GM23338 (cell line): ENCODE data around the gene PLRG1. TPM values are rescaled to one million over a fixed set of nuclear protein-coding genes. Genes with fewer than 3 reads are reported as not detected.

Experiments
- ATAC-seq: fragments of 200-7000 bp; cut with Tn5 transposase; 3 replicates; pipeline ENCODE4 v1.9.1; 2020
- DNase-seq: peaks from one replicate; pipeline ENCODE4 v3.0.0-alpha.2; 2015; ENCODE audit warnings: low spot score
- H2AFZ ChIP-seq: fragments of 200-600 bp; sonication (generic); 2 replicates; pipeline ENCODE4 v1.8.0; 2016; ENCODE audit warnings: antibody characterized with exemption, mild to moderate bottlenecking, moderate library complexity
- H3F3A ChIP-seq: fragments of 200-600 bp; sonication (generic); replicated peaks from 2 replicates; pipeline ENCODE4 v1.8.0; 2017; ENCODE audit warnings: antibody characterized with exemption, mixed run types, low read depth
- H3K27ac ChIP-seq: fragments of 200-600 bp; sonication (generic); 2 replicates; pipeline ENCODE4 v1.6.1; 2016; ENCODE audit warnings: low read depth
- H3K27me3 ChIP-seq: fragments of 200-600 bp; sonication (generic); 2 replicates; pipeline ENCODE4 v1.8.0; 2016; ENCODE audit warnings: mild to moderate bottlenecking, mixed run types, moderate library complexity; ENCODE audit not compliant: insufficient read depth
- H3K36me3 ChIP-seq: fragments of 200-600 bp; sonication (generic); 2 replicates; pipeline ENCODE4 v1.8.0; 2016; ENCODE audit warnings: mild to moderate bottlenecking; ENCODE audit not compliant: insufficient read depth
- H3K4me1 ChIP-seq: fragments of 200-600 bp; sonication (generic); 2 replicates; pipeline ENCODE4 v1.8.0; 2016; ENCODE audit warnings: mild to moderate bottlenecking, moderate library complexity; ENCODE audit not compliant: insufficient read depth
- H3K4me2 ChIP-seq: fragments of 200-600 bp; sonication (generic); 2 replicates; pipeline ENCODE4 v1.7.1; 2017; ENCODE audit warnings: mixed run types
- H3K4me3 ChIP-seq: fragments of 200-600 bp; sonication (generic); 2 replicates; pipeline ENCODE4 v1.6.1; 2016; ENCODE audit warnings: mixed run types
- H3K79me2 ChIP-seq: fragments of 200-600 bp; sonication (generic); replicated peaks from 2 replicates; pipeline ENCODE4 v1.8.0; 2017; ENCODE audit warnings: mild to moderate bottlenecking; ENCODE audit not compliant: insufficient read depth
- H3K9me2 ChIP-seq: fragments of 200-600 bp; sonication (generic); 2 replicates; pipeline ENCODE4 v1.8.0; 2017; ENCODE audit not compliant: insufficient read depth
- H4K20me1 ChIP-seq: fragments of 200-600 bp; sonication (generic); replicated peaks from 2 replicates; pipeline ENCODE4 v1.8.0; 2017; ENCODE audit warnings: mild to moderate bottlenecking; ENCODE audit not compliant: insufficient read depth
- H3K27ac Mint-ChIP-seq: 2 replicates; pipeline ENCODE4 v1.8.0; 2020; ENCODE audit warnings: inconsistent platforms, mild to moderate bottlenecking, moderate library complexity, mixed read lengths
- H3K27me3 Mint-ChIP-seq: 3 replicates; pipeline ENCODE4 v1.8.0; 2022; ENCODE audit warnings: low read depth, mild to moderate bottlenecking, moderate library complexity, mixed read lengths, inconsistent platforms; ENCODE audit not compliant: insufficient read depth, poor library complexity
- H3K36me3 Mint-ChIP-seq: 3 replicates; pipeline ENCODE4 v1.8.0; 2021; ENCODE audit warnings: low read depth, mild to moderate bottlenecking, inconsistent platforms, moderate library complexity, mixed read lengths
- H3K4me1 Mint-ChIP-seq: 3 replicates; pipeline ENCODE4 v1.8.0; 2020; ENCODE audit warnings: mild to moderate bottlenecking, inconsistent platforms, mixed read lengths
- H3K4me3 Mint-ChIP-seq: 3 replicates; pipeline ENCODE4 v1.8.0; 2021; ENCODE audit warnings: moderate library complexity, mild to moderate bottlenecking, inconsistent platforms, mixed read lengths
- H3K9me3 Mint-ChIP-seq: 3 replicates; pipeline ENCODE4 v1.8.0; 2020; ENCODE audit warnings: moderate library complexity, mild to moderate bottlenecking, inconsistent platforms, mixed read lengths
- CREB1 ChIP-seq: fragments of 250-450 bp; sonication (Bioruptor Pico); IDR thresholded peaks from 2 replicates; pipeline ENCODE4 v1.5.0; 2020; ENCODE audit warnings: low read depth, mild to moderate bottlenecking, moderate library complexity
- CTCF ChIP-seq, 2 experiments: fragments of 200-600 bp in 1 of 2; sonication (generic) in 1 of 2; conservative IDR thresholded peaks; 2 replicates each; pipeline versions ENCODE4 v1.5.1 to v1.6.1; 2016 to 2017; ENCODE audit warnings: antibody characterized with exemption in 2 of 2, low read depth in 2 of 2, mild to moderate bottlenecking in 2 of 2, moderate library complexity in 1 of 2
- EZH2 ChIP-seq: fragments of 200-600 bp; sonication (generic); IDR thresholded peaks from one replicate; pipeline ENCODE4 v1.8.0; 2017; ENCODE audit warnings: antibody characterized with exemption, mild to moderate bottlenecking, low read depth; ENCODE audit not compliant: unreplicated experiment
- EZH2phosphoT487 ChIP-seq: fragments of 200-600 bp; sonication (generic); IDR thresholded peaks from one replicate; pipeline ENCODE4 v1.8.1; 2018; ENCODE audit warnings: antibody characterized with exemption; ENCODE audit not compliant: unreplicated experiment
- NANOG ChIP-seq: IDR thresholded peaks from 2 replicates; pipeline ENCODE4 v1.6.1; 2016; ENCODE audit warnings: antibody characterized with exemption, borderline replicate concordance
- POLR2AphosphoS5 ChIP-seq: IDR thresholded peaks from 2 replicates; pipeline ENCODE4 v1.6.1; 2016; ENCODE audit warnings: antibody characterized with exemption, low read depth
- ZNF114 ChIP-seq: fragments of 250-450 bp; sonication (Bioruptor Pico); IDR thresholded peaks from 2 replicates; pipeline ENCODE4 v1.5.0; 2020; ENCODE audit warnings: mild to moderate bottlenecking, moderate library complexity
- ZNF331 ChIP-seq: fragments of 250-450 bp; sonication (Bioruptor Pico); IDR thresholded peaks from 2 replicates; pipeline ENCODE4 v1.5.0; 2020; ENCODE audit warnings: low read depth, mild to moderate bottlenecking, moderate library complexity
- ZNF462 ChIP-seq: fragments of 250-450 bp; sonication (Bioruptor Pico); IDR thresholded peaks from 2 replicates; pipeline ENCODE4 v1.5.0; 2020; ENCODE audit warnings: mild to moderate bottlenecking, moderate library complexity
- polyA plus RNA-seq: library from polyadenylated mRNA; unstranded; fragments of >200 nt; fragmentation: Nextera tagmentation; extraction: Ambion mirVana; gene quantifications from 2 replicates; pipeline ENCODE4 v1.2.1, GENCODE V29; 2016
- total RNA-seq: library from RNA; depleted of rRNA; stranded (reverse); fragments of >200 nt; shearing (Covaris generic); gene quantifications from 2 replicates; pipeline ENCODE4 v1.2.3, GENCODE V29; 2014
- TF ChIP-seq, protein P1 (sequence below): IDR thresholded peaks from 2 replicates; pipeline ENCODE4 v1.6.1; 2016; ENCODE audit warnings: antibody characterized with exemption

The PLRG1 gene
- total and polyA plus RNA-seq, 2 experiments from 2014 or later = 77.3 to 82.7 TPM

- peaks cover 7% of the 10 kb centered on the region; the same call in 2 of the 3 replicates for H3K9me3 Mint-ChIP-seq
These were observed 63.1 kb downstream of the PLRG1 start for GRCh38 chr4:154487145-154487544.

GRCh38 chr4:154485127-154485773 lies 65.0 kb downstream of the PLRG1 start:
- no peaks in the 10 kb centered on the region for H3K9me2 ChIP-seq
- no peak overlapping the region for H3K4me3 ChIP-seq
- H3K27ac ChIP-seq = no peak overlapping the region
- H3K4me1 ChIP-seq = no peaks in the 10 kb centered on the region
- DNase-seq (no peak), ATAC-seq (no peak)
- no peaks in the 10 kb centered on the region for H3K36me3 ChIP-seq
- H3F3A ChIP-seq = no peaks in the 10 kb centered on the region
- Mint-ChIP-seq H3K4me1 (no peaks in the 10 kb centered on the region), H3K9me3 (peaks cover 3% of the 10 kb centered on the region; the same call in 1 of the 3 replicates), H3K27ac (no peak overlapping the region), H3K36me3 (no peaks in the 10 kb centered on the region; the same call in 2 of the 3 replicates), H3K27me3 (peaks cover 22% of the 10 kb centered on the region), H3K4me3 (no peak overlapping the region)
- H3K27me3 ChIP-seq = peaks cover 26% of the 10 kb centered on the region
- no peaks in the 10 kb centered on the region for H4K20me1 ChIP-seq
- H3K79me2 ChIP-seq = no peaks in the 10 kb centered on the region
- H2AFZ ChIP-seq = no peak overlapping the region
- H3K4me2 ChIP-seq = no peak overlapping the region
- TF ChIP-seq, protein P1, sequence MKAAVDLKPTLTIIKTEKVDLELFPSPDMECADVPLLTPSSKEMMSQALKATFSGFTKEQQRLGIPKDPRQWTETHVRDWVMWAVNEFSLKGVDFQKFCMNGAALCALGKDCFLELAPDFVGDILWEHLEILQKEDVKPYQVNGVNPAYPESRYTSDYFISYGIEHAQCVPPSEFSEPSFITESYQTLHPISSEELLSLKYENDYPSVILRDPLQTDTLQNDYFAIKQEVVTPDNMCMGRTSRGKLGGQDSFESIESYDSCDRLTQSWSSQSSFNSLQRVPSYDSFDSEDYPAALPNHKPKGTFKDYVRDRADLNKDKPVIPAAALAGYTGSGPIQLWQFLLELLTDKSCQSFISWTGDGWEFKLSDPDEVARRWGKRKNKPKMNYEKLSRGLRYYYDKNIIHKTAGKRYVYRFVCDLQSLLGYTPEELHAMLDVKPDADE = no peak
- TF ChIP-seq POLR2AphosphoS5 = no peak
- no peak for TF ChIP-seq CREB1
- TF ChIP-seq ZNF114 (CRISPR knock-in tag) = no peak
- TF ChIP-seq NANOG = no peak
- TF ChIP-seq ZNF331 (CRISPR knock-in tag) = no peak
- no peak for TF ChIP-seq EZH2
- TF ChIP-seq CTCF (conservative IDR thresholded peaks at IDR 0.05; ENCODE audit: low read depth in 2 of 2) = no peak
- no peak for TF ChIP-seq ZNF462 (CRISPR knock-in tag)

More at GRCh38 chr4:154487145-154487544, 63.1 kb downstream of the PLRG1 start:
- ATAC-seq (no peak), DNase-seq (no peak)
- Mint-ChIP-seq H3K36me3 (no peaks in the 10 kb centered on the region; the same call in none of the 3 replicates), H3K4me1 (peaks cover 4% of the 10 kb centered on the region; the same call in 2 of the 3 replicates), H3K27me3 (peaks cover 41% of the 10 kb centered on the region), H3K27ac (no peak overlapping the region), H3K4me3 (no peak overlapping the region)
- Histone ChIP-seq H3K79me2 (no peaks in the 10 kb centered on the region), H3K36me3 (no peaks in the 10 kb centered on the region), H3K27ac (no peak overlapping the region), H3K4me3 (no peak overlapping the region), H3K4me1 (0 out of 2 replicates have a peak, but pooled peaks cover under 1% of the 10 kb centered on the region), H3K9me2 (no peaks in the 10 kb centered on the region), H4K20me1 (no peaks in the 10 kb centered on the region), H3K4me2 (no peak overlapping the region), H3K27me3 (peaks cover 44% of the 10 kb centered on the region), H2AFZ (no peak overlapping the region), H3F3A (peaks cover 6% of the 10 kb centered on the region)
- TF ChIP-seq EZH2phosphoT487 = no peak
- TF ChIP-seq CREB1 = no peak
- TF ChIP-seq, protein P1 = no peak
